ENCODE results near the gene SLC36A1. TPM values are rescaled to one million over a fixed set of nuclear protein-coding genes. Genes with fewer than 3 reads are reported as not detected.

SLC36A1 gene
- total RNA-seq, 2 experiments from 2014 or later = 5.0 to 5.5 TPM

DNA sequence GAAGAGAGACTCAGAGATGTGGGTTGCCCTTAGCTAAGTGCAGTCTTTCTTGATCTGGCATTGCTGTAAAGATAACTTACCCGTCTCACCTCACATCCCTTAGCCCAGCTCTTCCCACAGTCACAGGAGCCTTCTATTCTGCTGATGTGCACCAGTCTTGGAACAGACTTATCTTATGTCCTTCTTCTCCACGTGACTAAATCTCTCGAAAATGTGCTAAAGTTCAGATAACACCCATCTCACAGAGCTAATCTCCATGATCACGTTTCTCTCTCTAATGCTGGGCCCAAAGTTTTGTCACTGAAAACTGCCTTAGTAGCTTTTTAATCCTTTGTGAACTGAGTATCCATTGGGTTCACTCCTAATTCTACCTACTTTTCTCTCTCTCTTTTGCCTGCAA is 16.7 kb downstream of the SLC36A1 start:
- no peak overlapping the region for H3K4me3 Mint-ChIP-seq
- no peak for DNase-seq
- H3K27ac Mint-ChIP-seq = no peak overlapping the region
- no peaks in the 10 kb centered on the region for H3K27me3 Mint-ChIP-seq
- no peaks in the 10 kb centered on the region for H3K9me3 Mint-ChIP-seq
- no peaks in the 10 kb centered on the region for H3K4me1 Mint-ChIP-seq
- H3K36me3 Mint-ChIP-seq = peaks cover 13% of the 10 kb centered on the region

DNA sequence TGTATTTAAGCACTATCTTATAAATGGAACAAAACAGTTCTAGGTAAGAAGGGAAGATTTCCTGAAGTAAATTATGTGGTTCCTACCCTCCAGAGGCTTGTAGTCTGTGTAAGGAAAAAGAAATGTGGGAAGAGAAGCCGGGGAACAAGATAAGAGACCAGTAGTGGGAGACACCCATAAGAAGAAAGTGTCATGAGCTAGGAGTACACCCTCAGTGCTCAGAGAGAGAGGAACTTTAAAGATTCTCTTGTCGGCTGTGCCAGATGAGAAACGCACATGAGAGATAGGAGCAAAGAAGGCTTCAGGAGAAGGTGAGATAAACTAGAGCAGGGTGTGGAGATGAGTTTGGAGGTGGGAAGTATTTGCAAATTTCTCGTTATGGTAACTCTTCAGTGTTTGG is 18.1 kb downstream of the SLC36A1 start:
- Mint-ChIP-seq H3K9me3 (no peaks in the 10 kb centered on the region), H3K27me3 (no peaks in the 10 kb centered on the region), H3K4me1 (no peaks in the 10 kb centered on the region), H3K4me3 (no peak overlapping the region), H3K27ac (no peak overlapping the region), H3K36me3 (peaks cover 13% of the 10 kb centered on the region)
- DNase-seq = no peak

DNA sequence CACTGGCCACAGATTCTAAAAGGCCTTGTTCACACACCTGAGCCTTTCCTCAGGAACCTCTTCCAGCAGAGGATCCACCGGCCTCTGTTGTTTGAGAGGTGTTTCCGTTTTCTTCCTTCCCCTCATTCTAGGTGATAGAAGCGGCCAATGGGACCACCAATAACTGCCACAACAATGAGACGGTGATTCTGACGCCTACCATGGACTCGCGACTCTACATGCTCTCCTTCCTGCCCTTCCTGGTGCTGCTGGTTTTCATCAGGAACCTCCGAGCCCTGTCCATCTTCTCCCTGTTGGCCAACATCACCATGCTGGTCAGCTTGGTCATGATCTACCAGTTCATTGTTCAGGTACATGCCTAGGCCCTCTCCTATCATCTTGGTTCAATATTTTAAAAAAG is 20.2 kb downstream of the SLC36A1 start:
- no peak overlapping the region for H3K4me3 Mint-ChIP-seq
- H3K4me1 Mint-ChIP-seq = no peaks in the 10 kb centered on the region
- no peaks in the 10 kb centered on the region for H3K27me3 Mint-ChIP-seq
- no peak for DNase-seq
- peaks cover 13% of the 10 kb centered on the region for H3K36me3 Mint-ChIP-seq
- no peak overlapping the region for H3K27ac Mint-ChIP-seq
- H3K9me3 Mint-ChIP-seq = no peaks in the 10 kb centered on the region

DNA sequence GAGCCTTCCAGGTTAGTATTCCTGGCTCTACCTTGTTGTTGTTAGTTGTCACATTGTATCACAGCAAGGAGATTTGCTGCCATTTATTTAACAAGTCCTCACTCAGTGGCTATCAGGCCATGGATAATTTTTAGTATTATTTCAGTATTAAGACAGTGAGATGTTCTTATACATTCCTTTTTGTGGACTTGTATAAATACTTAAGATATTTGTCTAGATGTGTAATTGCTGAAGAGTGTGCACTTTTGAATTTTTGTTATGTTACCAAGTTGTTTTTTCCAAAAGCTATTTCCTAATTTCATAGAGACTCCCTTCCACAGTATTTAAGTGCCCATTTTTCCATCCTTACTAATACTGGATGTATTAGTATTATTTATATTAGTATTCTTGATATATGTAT is 22.0 kb downstream of the SLC36A1 start:
- no peaks in the 10 kb centered on the region for H3K27me3 Mint-ChIP-seq

DNA sequence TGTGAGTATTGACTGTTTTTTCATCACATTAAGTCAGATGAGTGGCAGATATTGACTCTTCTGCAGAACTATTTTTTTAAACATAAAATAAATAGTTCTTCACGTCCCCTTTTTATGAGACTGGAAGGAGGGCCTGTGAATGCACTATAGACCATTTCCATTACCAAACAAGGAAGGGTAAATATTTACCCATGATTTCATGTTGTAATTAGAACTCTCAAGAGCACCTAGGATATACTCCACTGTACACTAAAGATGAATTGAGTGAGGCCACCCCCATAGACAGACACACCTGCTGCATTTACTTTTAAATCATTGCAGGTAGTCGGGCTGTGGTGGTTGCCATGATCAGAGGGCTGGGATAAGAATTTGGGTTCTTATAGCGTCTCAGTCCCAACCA is 22.6 kb downstream of the SLC36A1 start:
- Mint-ChIP-seq H3K4me3 (no peak overlapping the region), H3K36me3 (peaks cover 10% of the 10 kb centered on the region), H3K27ac (no peak overlapping the region), H3K4me1 (no peaks in the 10 kb centered on the region), H3K9me3 (no peaks in the 10 kb centered on the region), H3K27me3 (no peaks in the 10 kb centered on the region)
- DNase-seq = no peak

More for the DNA sequence above, 22.0 kb downstream of the SLC36A1 start:
- no peak overlapping the region for H3K27ac Mint-ChIP-seq
- H3K4me3 Mint-ChIP-seq = no peak overlapping the region
- DNase-seq = no peak
- no peaks in the 10 kb centered on the region for H3K4me1 Mint-ChIP-seq
- H3K9me3 Mint-ChIP-seq = no peaks in the 10 kb centered on the region
- peaks cover 11% of the 10 kb centered on the region for H3K36me3 Mint-ChIP-seq

DNA sequence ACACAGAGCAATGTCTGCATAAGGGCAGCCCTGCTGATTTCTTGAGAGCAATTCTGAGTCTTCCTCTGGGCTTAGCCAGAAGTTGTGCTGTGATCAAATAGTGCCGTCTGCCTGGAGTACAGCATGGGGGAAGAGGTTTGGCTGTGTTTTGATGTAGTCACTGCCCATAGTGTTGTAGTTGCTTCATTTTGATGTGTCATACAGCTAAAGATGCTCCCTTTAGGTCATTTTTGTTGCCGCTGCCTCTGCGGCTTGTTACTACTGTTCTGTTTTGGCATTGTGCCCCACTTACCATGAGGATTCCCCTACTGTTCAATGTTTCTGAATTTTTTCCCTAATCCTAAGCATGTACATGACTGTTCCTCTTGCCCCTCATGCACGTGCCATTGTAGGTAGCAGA is 23.0 kb downstream of the SLC36A1 start:
- no peaks in the 10 kb centered on the region for H3K4me1 Mint-ChIP-seq
- H3K27ac Mint-ChIP-seq = no peak overlapping the region
- H3K9me3 Mint-ChIP-seq = no peaks in the 10 kb centered on the region
- no peak for DNase-seq
- H3K36me3 Mint-ChIP-seq = peaks cover 10% of the 10 kb centered on the region
- no peak overlapping the region for H3K4me3 Mint-ChIP-seq
- no peaks in the 10 kb centered on the region for H3K27me3 Mint-ChIP-seq

DNA sequence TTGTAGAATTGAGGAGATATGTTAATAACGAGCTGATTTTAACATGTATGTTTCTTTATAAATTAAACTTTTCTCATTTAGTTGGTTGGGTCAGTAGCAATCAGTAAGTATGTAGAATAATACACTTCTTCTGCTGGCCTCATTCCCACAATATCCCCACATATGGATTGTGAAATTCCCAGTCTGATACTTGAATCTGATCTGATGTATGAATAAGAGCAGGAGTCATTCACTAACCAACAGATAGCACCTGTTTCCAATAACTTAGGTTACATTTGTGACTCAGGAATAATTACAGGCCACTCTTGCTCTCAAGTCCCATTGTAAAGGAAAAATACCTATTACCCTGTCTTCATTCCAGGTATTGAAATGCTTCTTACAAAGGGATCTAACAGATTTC is 23.9 kb downstream of the SLC36A1 start:
- Mint-ChIP-seq H3K9me3 (no peaks in the 10 kb centered on the region), H3K36me3 (peaks cover 8% of the 10 kb centered on the region), H3K4me1 (no peaks in the 10 kb centered on the region), H3K27ac (no peak overlapping the region), H3K4me3 (no peak overlapping the region), H3K27me3 (no peaks in the 10 kb centered on the region)
- DNase-seq = no peak

DNA sequence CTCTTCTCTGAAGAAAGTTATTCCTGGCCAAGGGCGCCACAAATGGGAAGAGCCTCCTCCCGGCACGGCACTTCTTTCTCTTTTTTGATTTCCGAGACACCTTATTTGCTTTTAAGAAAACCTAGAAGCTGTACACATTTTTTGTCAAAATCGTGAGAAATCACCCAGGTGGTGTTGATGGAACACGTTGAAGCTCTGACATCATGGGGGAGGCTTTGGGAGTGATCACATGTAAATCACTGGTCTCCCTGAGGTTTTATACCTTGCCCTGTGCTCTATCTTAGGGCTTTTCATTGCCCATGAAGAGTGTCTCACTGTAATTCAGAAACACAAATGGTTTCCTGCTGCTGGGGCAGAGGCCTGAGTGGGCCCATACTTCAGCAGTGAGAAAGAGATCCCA is 27.4 kb downstream of the SLC36A1 start:
- Mint-ChIP-seq H3K27me3 (no peaks in the 10 kb centered on the region), H3K9me3 (no peaks in the 10 kb centered on the region), H3K4me1 (no peaks in the 10 kb centered on the region), H3K4me3 (no peak overlapping the region), H3K36me3 (peaks cover 3% of the 10 kb centered on the region), H3K27ac (no peak overlapping the region)
- no peak for DNase-seq

DNA sequence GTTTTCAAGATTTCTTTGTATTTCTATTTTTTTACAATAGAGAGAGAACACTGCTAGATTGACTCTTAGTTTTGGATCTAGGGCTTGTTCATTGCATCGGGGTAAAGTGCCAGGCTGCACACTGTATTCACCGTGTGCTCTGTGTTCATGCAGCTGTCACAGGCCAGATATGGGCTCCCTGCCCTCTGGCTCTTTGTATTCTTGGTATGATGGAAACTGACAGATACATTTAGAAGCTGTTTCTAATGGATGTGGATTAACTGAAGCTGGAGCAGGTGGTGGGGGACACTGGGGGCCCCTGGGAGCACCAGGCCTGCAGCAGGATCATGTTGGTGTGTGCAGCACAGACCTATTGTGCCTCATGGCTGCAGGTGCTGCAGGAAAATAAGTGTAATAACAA is 28.0 kb downstream of the SLC36A1 start:
- Mint-ChIP-seq H3K27me3 (no peaks in the 10 kb centered on the region), H3K36me3 (peaks cover 3% of the 10 kb centered on the region), H3K4me1 (no peaks in the 10 kb centered on the region), H3K27ac (no peak overlapping the region), H3K4me3 (no peak overlapping the region), H3K9me3 (no peaks in the 10 kb centered on the region)
- DNase-seq = no peak

DNA sequence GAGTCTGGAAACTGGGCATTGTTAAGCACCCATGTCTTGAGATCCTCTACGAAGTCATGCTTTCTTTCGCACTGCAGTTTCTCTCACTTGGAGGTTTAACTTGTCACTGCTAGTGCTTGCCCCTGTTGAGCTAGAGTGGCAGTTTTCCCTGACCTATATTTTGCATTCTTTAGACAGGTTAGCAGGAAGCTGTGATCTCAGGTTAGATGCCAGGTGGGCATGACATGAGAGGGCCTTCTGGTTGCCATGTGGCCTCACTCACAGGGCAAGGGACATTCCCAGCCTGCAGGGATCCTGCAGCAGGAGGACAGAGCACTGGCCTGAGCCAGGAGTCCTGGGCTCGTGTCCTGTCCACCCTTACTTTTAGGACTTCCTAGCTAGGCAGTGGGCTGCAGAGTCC is 28.6 kb downstream of the SLC36A1 start:
- Mint-ChIP-seq H3K4me1 (no peaks in the 10 kb centered on the region), H3K27me3 (no peaks in the 10 kb centered on the region), H3K36me3 (peaks cover 5% of the 10 kb centered on the region), H3K4me3 (no peak overlapping the region), H3K27ac (no peak overlapping the region), H3K9me3 (no peaks in the 10 kb centered on the region)
- no peak for DNase-seq

DNA sequence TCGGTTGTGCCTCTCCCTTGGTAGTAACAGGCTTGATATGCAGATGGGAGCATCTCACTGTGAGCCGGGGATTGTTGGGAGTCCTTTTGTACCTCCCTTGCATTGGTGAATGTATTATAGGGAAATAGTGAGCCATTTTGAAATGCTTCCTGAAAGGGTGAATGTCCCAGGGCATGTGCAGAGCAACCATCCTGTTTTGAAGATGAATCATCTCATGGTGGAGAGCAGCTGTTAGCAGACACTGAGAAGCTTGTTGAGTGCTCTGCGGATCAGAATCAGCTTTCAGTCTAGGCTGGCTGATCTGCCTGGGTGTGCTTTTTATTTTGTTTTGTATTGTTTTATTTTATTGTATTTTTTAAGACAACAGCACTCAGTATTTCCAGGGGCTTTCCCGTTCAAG is 29.7 kb downstream of the SLC36A1 start:
- Mint-ChIP-seq H3K4me1 (no peaks in the 10 kb centered on the region), H3K4me3 (no peak overlapping the region), H3K36me3 (peaks cover 5% of the 10 kb centered on the region), H3K27ac (no peak overlapping the region), H3K27me3 (no peaks in the 10 kb centered on the region), H3K9me3 (no peaks in the 10 kb centered on the region)
- no peak for DNase-seq

DNA sequence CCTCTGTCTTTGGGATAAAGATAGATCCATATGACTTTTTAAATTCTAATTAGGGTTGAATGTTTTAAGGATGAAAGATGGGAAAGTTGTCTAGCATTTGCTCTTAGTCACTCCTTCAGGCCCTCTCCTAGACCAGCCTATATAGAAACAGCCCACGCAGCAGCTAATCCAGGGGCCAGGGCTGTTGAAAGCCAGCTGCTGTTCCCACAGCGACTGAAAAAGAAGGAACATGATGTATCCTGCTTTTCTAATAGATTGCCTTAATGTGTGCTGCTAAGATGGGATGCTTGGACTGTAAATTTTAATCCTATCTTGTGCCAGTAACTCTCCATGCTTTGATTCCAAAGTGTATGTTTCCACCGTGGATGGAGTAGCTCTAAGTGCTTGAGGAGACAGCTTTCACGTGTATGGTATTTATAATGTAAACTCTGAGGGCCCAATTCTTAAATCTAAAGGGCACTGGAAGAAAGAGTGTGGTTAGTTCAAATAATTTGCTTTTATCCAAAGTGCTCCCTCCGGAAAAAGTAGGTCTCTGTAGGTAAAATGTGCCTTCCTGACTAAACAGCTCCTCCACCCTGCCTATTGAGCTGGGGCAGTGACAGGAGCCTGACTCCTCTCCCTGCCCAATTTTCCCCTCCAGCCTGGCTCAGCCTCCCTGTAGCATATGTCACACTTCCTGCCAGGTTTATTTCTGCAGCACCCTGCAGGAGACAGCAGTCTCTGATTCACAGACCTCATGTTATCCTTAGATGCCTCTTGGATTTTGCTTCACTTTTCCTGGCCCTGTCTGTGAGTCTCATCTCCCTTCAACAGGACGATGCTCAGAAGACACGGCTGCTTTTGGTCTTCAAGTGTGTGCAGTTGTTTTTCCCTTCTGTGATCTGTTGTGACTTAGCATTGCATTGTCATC is 33.2 kb downstream of the SLC36A1 start:
- no peak overlapping the region for H3K4me3 Mint-ChIP-seq
- H3K27ac Mint-ChIP-seq = no peak overlapping the region
- H3K36me3 Mint-ChIP-seq = peaks cover 10% of the 10 kb centered on the region
- no peaks in the 10 kb centered on the region for H3K9me3 Mint-ChIP-seq
- DNase-seq = no peak
- no peaks in the 10 kb centered on the region for H3K27me3 Mint-ChIP-seq
- no peaks in the 10 kb centered on the region for H3K4me1 Mint-ChIP-seq

DNA sequence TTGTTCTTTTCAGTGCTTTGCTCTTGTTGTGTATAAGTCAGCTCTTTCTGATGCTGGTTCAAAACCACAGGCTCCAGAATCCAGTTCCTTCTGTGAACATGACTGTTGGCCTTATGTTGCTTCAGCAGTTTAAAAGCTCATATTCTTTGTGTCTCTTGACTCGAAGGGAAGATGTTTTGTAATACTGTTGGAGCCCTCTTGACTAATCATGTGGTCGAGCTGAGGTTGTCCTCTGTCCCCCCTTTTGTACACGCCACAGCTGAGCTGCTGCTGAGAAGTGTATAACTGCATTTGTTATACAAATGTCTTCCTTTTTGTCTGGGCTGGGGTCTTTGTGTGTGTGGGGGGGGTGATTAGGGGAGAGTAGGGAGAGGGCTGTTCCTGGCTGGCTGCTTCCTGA is 35.8 kb downstream of the SLC36A1 start:
- DNase-seq = no peak
- no peaks in the 10 kb centered on the region for H3K4me1 Mint-ChIP-seq
- no peaks in the 10 kb centered on the region for H3K27me3 Mint-ChIP-seq
- no peaks in the 10 kb centered on the region for H3K9me3 Mint-ChIP-seq
- no peak overlapping the region for H3K4me3 Mint-ChIP-seq
- peaks cover 15% of the 10 kb centered on the region for H3K36me3 Mint-ChIP-seq
- no peak overlapping the region for H3K27ac Mint-ChIP-seq

DNA sequence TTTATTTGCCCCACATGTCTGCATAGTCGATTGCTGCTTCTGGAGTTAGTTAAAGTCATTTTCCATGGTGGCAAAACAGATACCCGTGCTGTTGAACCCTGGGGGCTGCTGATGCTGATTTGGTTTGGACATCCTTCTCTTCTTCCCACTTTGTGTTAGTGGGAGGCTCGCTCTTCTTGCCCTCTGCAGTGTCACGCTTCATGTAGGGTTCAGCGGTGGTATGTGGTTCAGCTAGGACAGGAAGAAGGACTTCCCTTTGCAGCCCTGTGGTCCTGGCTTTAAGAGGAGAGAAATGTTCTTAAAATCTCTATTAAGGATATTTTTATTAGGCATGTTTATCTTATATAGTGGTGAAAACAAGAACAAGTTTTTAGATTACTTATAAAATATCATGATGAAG is 36.2 kb downstream of the SLC36A1 start:
- no peaks in the 10 kb centered on the region for H3K9me3 Mint-ChIP-seq
- no peaks in the 10 kb centered on the region for H3K4me1 Mint-ChIP-seq
- H3K4me3 Mint-ChIP-seq = no peak overlapping the region
- no peak for DNase-seq
- H3K36me3 Mint-ChIP-seq = peaks cover 13% of the 10 kb centered on the region
- no peak overlapping the region for H3K27ac Mint-ChIP-seq
- H3K27me3 Mint-ChIP-seq = no peaks in the 10 kb centered on the region

DNA sequence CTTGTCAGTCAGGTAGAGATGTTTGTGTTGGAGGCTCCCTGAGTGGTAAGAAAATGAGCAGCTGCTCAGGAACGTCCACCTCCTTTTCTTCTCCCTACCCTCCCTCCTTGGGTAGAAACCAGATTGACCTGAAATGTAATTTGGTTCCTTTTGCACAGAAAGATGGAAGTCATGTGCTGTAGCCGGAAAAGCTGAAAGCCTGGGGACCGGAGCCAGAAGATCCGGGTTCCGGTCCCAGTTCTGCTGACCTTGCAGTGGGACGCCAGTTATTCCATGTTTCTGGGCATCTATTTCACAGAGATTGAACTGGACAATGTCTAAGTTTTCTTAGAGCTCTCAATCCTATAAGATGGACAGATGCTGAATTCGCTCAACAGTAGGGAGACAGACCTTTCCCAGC is 40.1 kb downstream of the SLC36A1 start:
- DNase-seq = no peak
- no peak overlapping the region for H3K27ac Mint-ChIP-seq
- no peaks in the 10 kb centered on the region for H3K27me3 Mint-ChIP-seq
- H3K36me3 Mint-ChIP-seq = peaks cover 10% of the 10 kb centered on the region
- H3K4me3 Mint-ChIP-seq = no peak overlapping the region
- H3K9me3 Mint-ChIP-seq = no peaks in the 10 kb centered on the region
- H3K4me1 Mint-ChIP-seq = no peaks in the 10 kb centered on the region

DNA sequence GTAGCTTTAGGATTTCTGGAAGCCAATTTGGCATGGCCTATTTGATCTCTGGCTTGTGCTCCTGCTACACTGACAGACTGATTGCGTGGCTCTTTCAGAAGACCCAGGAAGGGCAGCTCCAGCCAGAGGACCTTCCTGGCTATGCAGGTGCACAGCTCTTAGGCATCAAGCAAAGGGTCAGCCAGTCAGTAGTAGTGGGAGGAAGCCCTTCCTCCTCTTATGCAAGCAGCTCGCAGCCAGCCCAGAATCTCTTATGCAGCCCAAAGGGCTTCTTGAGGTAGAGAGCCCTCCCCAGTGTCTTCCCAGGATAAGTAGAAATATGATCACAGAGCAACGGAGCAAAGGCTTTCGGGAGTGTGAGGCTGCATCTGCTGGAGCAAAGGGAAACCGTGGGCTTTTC is 43.2 kb downstream of the SLC36A1 start:
- peaks cover 9% of the 10 kb centered on the region for H3K36me3 Mint-ChIP-seq
- no peak overlapping the region for H3K4me3 Mint-ChIP-seq
- no peaks in the 10 kb centered on the region for H3K9me3 Mint-ChIP-seq
- DNase-seq = no peak
- no peaks in the 10 kb centered on the region for H3K4me1 Mint-ChIP-seq
- no peak overlapping the region for H3K27ac Mint-ChIP-seq
- H3K27me3 Mint-ChIP-seq = no peaks in the 10 kb centered on the region

Measured in activated naive CD8-positive, alpha-beta T cell treated with anti-CD3 and anti-CD28 coated beads for 36 hours (primary cell).